ENCODE data around the gene ACYP2. TPM values are rescaled to one million over a fixed set of nuclear protein-coding genes. Genes with fewer than 3 reads are reported as not detected.
A peak's percentile ranks its signal among the peaks of the same experiment; 100 is the strongest.
"Not testable (repeated sequence)": the region's sequence is repeated elsewhere in the genome, so short reads cannot be mapped to it uniquely, and the experiment has no call there.

The ACYP2 gene
- total RNA-seq, result 23.4 TPM
- long read RNA-seq, partial matches to known transcripts, result 2 of 19 reads
- long read RNA-seq, other reads (novel, unspliced or antisense), result 16 of 19 reads

DNA sequence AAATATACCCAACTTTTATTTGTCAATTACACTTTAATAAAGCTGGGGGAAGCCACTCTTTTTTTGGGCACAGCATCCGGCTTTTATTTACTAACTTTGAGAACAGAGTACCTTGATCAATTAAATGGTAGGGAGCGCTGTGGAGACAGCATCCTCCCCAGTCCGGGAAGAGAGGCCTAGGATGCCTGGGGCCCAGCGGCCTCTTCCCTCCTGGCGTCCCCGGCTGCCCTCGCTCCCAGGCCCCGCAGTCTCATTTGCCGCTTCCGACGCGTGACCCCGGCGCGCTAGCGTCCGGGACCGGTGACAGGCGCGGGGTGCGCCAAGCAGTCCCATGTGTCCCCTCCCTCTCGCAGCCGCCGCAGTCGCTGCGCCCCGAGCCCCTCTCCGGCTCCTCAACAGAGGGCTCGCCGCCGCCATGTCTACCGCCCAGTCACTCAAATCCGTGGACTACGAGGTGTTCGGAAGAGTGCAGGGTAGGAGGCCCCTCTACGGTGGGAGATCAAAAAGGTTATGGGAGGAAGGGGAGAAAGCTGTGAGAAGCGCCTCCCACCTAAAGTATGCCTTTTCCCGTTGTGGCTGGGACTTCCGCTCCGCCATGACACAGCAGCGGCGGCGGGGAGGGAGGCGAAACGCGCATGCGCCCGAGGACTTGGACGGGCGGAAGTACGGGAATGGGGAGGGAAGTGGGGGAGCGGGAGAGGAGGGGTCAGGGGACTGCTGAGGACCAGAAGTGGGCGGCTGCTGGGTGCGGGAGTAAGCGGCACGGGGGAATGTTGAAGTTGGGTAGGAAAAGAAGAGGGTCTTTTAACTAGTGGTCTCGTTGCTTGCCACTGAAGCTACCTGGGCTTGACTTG lies at the start of gene ACYP2:
Gene ACYP2, plus strand, starts transcription at position 332 of the 854 bp plus-strand sequence.
- peak; percentile 98 for DNase-seq (ENCODE audit: low spot score)

GRCh38 chr2:54065891-54066290 lies 49.5 kb upstream of the ACYP2 start:
- DNase-seq (ENCODE audit: low spot score), result no peak

- no peak for DNase-seq (ENCODE audit: low spot score)
Observed at GRCh38 chr2:54067851-54068375, 47.5 kb upstream of the ACYP2 start.

- DNase-seq (ENCODE audit: low spot score), result not testable (repeated sequence)
Observed at GRCh38 chr2:54072483-54072882, 42.9 kb upstream of the ACYP2 start.

GRCh38 chr2:54073796-54074195 lies 41.6 kb upstream of the ACYP2 start:
- no peak for DNase-seq (ENCODE audit: low spot score)

GRCh38 chr2:54074606-54075341 lies 40.6 kb upstream of the ACYP2 start:
- DNase-seq (ENCODE audit: low spot score), result no peak

GRCh38 chr2:54076586-54076985 lies 38.8 kb upstream of the ACYP2 start:
- DNase-seq (ENCODE audit: low spot score), result no peak

DNA sequence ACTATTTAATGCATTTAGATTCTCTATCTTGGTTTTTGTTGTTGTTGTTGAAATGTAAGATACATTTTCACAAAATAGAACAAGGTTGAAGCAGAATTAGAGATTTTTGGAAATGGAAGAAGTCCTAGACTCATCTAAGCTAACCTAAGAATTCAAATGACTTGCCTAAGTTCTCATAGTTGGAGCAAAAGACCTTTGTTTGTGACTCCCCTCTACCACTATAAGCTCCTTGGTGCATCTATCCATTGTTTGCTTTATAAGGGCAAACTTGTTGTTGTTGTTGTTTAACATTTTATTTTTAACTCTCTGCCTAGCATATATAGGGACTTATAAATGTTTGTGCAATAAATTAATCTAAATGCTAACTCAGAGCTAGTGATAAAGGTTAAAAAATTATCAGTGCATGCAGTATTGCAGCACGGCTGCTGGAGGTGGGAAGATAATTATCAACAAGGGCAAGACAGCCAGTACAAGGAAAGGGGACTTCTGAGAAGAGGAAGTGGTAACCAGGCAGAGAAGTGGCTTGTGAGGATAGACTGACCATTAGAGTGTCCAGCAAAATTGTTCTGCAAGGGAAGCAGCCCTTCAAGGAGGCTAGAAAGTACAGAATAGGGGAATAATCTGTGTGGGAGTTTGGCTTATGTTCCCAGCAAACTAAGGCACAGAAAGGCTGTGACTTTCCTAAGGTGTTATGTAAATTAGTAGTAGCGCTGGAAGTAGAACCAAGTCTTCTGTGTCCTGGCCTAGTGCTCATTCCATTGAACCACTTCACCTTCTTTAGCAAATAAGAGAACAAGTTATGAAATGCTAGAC lies 38.1 kb upstream of the ACYP2 start:
- DNase-seq (ENCODE audit: low spot score), result no peak

DNA sequence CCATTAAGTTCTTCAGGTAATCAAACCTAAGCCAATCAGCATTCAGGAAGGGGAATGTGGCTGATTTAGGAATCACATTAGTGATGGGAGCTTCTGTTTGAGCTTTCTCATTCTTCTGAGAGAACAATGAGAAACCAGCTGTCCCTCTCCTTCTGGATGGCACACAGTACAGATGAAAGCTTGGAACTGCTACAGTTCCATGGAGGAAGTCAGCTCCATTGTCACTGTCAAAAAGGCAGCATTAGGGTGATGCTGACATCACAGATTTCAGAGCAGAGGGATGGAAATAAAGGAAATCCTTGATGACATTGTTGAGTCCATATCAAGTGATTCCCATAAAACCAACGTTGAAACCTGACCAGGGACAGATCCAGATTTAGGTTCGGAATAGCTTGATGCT lies 36.1 kb upstream of the ACYP2 start:
- no peak for DNase-seq (ENCODE audit: low spot score)

- no peak for DNase-seq (ENCODE audit: low spot score)
Observed at GRCh38 chr2:54081574-54081973, 33.8 kb upstream of the ACYP2 start.

- DNase-seq (ENCODE audit: low spot score), result no peak
Observed at GRCh38 chr2:54083021-54083420, 32.4 kb upstream of the ACYP2 start.

DNA sequence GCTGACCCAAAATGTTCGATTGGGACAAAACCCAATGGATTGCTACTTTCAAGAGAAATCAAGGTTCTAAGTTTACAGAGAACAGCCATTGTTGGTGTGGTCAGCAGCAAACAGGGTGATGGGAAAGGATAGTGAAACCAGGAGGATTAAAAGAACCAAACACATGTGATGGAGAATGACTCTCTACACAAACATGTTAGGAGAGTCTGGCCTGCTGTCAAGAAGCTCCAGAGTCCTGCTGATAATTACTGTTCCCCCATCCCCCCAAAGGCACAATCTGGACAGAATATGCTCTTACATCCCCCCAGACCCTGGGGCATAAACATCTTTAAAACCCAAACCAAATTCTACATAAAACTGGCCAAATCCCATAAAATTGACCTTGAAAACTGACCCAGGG lies 32.0 kb upstream of the ACYP2 start:
- no peak for DNase-seq (ENCODE audit: low spot score)

DNA sequence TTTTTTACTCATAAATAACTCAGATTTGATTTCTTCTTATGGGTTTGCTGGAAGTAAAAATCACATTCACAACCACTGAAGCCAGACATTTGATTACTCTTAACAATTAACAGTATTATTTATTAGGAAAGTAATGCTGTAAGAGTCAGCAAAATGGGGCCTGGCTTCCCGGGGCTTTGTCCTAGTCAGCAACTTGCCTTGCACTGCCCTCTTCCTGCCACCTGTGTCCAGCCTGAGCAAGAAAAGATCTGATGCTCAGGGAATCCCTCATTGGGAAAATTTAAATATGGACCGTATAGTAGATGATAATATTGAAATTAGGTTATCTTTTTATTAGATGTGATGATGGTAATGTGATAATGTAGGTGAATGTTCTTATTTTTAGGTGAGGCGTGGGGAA lies 30.8 kb upstream of the ACYP2 start:
- no peak for DNase-seq (ENCODE audit: low spot score)

DNA sequence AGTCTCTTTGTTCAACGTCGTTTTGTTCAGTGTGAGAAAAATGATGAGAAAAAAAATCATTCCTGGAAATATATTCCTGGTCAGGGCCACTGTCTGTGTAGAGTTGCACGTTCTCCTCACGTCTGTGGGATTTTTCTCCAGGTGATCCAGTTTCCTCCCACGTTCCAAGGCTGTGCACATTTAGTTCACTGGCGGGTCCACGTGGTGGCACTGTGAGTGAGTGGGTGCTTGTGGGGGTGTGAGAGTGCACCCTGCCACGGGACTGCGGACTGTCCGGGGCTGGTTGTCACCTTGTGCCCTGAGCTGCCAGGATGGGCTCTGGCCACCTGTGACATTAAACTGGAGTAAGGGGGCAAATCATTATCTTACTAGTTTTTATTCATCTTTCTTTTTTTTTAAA lies 30.3 kb upstream of the ACYP2 start:
- DNase-seq (ENCODE audit: low spot score), result no peak

DNA sequence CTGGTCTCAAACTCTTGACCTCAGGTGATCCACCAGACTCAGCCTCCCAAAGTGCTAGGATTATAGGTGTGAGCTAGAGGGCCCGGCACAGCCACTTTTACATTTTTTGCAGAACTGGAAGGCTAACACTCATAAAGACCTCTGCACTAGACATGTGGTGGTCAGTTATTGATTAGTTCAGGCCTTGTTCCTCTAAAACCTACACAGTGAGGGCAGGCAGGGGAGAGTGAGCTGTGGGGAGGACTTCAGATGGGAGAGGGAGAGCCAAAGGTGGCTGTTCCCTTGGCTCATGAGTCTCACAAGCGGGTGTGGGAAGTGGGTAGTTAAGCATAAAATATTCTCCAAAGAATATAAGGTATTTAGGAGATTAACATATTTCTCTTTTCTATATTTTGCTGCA lies 29.3 kb upstream of the ACYP2 start:
- no peak for DNase-seq (ENCODE audit: low spot score)

GRCh38 chr2:54088191-54088634 lies 27.2 kb upstream of the ACYP2 start:
- DNase-seq (ENCODE audit: low spot score), result no peak

DNA sequence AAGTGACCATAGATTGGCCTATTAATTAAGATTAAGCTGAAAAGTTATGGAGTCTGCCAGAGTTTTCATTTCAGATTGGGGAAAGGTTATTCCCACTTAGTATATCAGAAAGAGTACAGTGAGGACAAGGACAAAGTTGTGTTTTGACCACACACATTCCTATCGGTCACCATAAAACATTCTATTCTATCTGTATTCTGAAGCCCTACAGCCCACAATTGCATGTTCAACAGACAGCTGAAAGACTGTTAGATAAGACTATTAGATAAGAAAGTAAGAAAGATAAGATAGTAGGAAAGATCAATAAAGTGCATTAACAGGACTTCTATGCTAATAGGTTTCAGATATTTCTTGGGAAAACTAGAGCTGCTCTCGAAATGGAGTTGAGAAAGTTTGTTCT lies 26.7 kb upstream of the ACYP2 start:
- no peak for DNase-seq (ENCODE audit: low spot score)

- DNase-seq (ENCODE audit: low spot score), result no peak
Observed at GRCh38 chr2:54090521-54091117, 24.8 kb upstream of the ACYP2 start.

- DNase-seq (ENCODE audit: low spot score), result no peak
Observed at GRCh38 chr2:54092940-54093339, 22.5 kb upstream of the ACYP2 start.

- not testable (repeated sequence) for DNase-seq (ENCODE audit: low spot score)
Observed at GRCh38 chr2:54095406-54095805, 20.0 kb upstream of the ACYP2 start.

GRCh38 chr2:54096141-54096540 lies 19.3 kb upstream of the ACYP2 start:
- not testable (repeated sequence) for DNase-seq (ENCODE audit: low spot score)
